Kidney glomerular epithelial cell (primary cell): ENCODE measurements around the gene TRDN.

ENCODE experiments used
- DNase-seq: peaks from one replicate; lab custom pipeline; 2025; lab: John Stamatoyannopoulos, UW

Gene TRDN

DNA sequence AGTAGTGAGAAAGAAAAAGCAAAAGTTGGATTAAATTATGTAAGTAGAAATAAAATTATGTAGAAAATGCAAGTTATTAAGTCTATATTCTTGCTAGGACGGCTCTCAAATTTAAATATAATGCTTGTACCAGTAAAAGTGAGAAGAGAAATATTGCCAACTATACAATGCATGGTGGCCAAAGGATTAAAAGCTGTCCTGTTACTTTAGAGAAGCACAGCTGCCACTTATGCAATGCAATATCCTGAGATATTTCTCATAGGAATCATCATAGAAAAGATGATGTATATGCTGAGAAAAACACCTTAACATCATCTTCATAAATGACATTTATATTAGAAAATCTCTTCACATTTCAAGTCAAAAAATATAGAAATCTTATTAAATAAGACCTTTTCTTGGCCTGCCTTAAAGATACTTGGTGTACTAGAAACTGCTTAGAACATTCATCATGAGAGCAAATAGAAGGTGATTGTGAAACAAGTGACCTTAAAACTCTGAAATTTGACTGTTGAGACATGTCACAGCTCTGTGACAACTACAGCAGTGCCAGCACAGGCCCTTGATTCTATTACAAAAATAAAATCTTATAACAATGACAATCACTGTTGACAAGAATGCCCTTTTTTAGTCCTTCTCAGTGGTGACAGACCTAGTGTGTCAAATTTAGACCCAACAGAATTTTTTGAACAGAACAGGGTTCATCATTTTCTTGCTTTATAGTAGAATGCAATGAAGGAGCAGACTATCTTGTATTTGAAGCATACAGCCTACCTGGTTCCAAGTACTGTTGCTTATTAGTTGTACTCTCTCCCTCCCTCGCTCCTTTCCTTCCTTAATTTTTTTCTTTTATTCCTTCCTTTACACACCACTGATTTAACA, 467.6 kb downstream of the TRDN start:
- no peak for DNase-seq

DNA sequence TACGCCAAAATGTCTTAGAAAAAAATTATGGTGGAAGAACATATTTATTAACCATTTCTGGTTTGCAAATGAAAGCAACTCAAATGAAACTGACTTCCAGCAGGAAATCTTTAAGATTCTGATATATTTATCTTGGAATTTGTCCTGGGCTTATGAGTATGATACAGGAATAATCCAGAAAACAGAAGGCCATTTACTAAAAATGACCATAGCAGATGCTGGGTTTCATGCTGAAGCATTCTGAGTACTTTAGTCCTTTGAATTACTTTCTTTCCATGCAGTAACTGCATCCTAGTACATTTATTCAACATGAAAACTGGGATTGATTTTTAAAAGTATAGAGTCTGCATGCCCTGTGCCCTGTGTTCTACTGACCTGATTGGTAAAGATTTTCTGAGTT, 468.3 kb downstream of the TRDN start:
- DNase-seq = no peak
